SU-DHL-6 (cell line): ENCODE results near the gene SLCO4A1.

Experiments
- CTCF ChIP-seq: fragments of 200-600 bp; sonication (generic); IDR thresholded peaks from one replicate; pipeline ENCODE4 v1.5.1; 2017; ENCODE audit warnings: antibody characterized with exemption, mild to moderate bottlenecking, low read length, moderate library complexity; ENCODE audit not compliant: insufficient read depth, poor library complexity, severe bottlenecking
- EZH2phosphoT487 ChIP-seq: fragments of 200-600 bp; sonication (generic), shearing (Covaris generic); conservative IDR thresholded peaks from 2 replicates; pipeline ENCODE4 v1.6.1; 2018; ENCODE audit warnings: mild to moderate bottlenecking, antibody characterized with exemption, low read length, moderate library complexity, mixed read lengths

- TF ChIP-seq CTCF (no peak), EZH2phosphoT487 (no peak)
These were observed 3.5 kb upstream of the SLCO4A1 start for GRCh38 chr20:62638679-62639406.
